HG03066 (cell line): ENCODE data around the gene AFF3.

Source experiments
- ATAC-seq: cut with Tn5 transposase; IDR thresholded peaks from one replicate; pipeline ENCODE4 v1.9.1; 2021; ENCODE audit warnings: low read depth; ENCODE audit not compliant: unreplicated experiment

The AFF3 gene

DNA sequence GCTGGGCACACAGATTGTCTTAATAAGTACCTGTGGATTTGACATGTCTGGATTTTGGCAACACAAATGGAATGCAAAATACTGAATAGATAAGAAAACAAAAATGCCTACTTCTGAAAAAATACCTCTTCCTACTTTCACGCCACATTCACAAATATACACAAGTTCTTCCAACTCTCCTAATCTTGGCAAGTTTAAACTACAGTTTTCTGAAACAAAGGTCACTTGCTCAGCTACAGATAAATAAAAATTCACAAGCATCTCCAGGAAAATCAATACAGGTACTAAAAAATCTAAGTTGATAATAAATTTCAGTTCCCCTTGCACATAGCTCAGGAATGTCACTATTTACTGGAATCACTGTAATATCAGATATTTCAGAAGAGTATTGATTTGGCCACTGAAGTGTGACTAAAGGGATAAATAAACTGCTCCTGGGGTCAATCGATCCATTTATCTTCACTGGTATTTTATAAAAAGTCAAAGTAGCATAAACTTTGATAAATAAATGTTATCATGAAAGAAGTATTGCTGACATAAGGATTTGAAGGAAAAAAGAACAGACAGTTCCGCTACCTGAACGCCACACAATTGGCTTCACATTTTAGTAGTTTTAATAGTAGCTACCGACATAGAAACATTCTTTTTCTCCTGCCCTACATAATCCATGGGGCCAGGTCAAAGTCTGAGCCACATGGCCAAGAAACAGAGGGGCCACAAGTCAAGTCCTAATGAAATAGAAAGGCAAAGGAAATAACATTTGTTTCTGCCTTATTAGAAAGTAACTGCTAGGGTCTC, 243.1 kb downstream of the AFF3 start:
- no peak for ATAC-seq

GRCh38 chr2:99898336-99899048, 243.9 kb downstream of the AFF3 start:
- ATAC-seq = no peak

- no peak for ATAC-seq
Observed at GRCh38 chr2:99891428-99891780, 251.0 kb downstream of the AFF3 start.

GRCh38 chr2:99890568-99891427, 251.6 kb downstream of the AFF3 start:
- no peak for ATAC-seq

DNA sequence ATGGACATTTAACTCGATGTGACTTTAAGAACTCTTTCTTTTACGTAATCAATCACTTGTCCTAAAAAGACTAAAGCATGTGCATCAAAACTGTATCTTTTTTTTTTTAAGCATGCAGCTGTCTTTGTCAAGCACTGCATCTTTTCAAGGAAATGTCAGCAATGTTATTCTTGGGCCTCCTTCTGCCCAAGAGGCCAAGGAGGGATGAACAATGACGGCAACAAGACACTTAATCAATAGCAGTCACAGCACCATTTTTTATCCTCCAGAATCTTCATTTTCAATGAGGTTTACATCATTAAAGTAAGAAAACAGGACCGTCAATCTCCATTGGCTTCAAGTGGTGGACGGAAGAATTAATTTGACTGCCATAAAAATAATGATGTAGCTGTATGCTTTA, 253.8 kb downstream of the AFF3 start:
- ATAC-seq = no peak

DNA sequence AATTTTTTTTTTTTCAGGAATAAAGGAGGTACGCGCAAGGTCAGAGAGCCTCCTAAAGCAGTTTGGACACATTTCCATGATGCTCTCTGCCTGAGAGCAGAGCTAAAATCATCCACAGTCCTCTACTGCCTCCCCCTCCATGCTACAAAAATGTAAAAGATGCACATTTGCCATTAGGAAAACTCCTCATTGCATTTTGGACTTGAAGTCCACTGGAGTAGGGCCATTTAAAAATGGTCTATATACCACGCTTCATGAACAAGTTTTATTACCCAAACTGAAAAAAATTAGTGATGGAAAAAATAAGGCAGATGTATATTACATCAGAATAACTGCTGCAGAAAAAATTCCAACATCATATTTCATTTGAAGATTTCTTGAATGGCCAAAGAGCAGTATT, 256.0 kb downstream of the AFF3 start:
- ATAC-seq = no peak

DNA sequence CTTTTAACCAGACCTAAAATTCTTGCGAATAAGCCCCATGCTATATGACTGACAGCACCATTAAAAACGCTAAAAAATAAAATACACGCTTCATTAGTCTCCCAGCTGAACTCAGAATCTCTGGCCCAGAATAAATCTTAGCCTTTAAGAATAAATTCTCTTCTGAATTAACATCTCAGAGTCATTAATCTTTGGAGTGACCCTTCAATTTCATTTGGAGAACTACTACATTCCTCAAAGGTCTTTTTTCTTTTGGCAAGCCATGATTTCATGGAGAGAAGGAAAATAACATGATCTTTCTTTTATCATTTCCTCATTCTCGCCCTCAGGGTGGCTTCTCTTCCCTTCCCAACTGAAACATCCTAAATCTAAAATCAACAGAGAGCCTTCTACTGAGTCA, 259.0 kb downstream of the AFF3 start:
- no peak for ATAC-seq

- ATAC-seq = no peak
Observed at GRCh38 chr2:99881901-99882591, 260.3 kb downstream of the AFF3 start.

GRCh38 chr2:99880964-99881294, 261.5 kb downstream of the AFF3 start:
- ATAC-seq = no peak

DNA sequence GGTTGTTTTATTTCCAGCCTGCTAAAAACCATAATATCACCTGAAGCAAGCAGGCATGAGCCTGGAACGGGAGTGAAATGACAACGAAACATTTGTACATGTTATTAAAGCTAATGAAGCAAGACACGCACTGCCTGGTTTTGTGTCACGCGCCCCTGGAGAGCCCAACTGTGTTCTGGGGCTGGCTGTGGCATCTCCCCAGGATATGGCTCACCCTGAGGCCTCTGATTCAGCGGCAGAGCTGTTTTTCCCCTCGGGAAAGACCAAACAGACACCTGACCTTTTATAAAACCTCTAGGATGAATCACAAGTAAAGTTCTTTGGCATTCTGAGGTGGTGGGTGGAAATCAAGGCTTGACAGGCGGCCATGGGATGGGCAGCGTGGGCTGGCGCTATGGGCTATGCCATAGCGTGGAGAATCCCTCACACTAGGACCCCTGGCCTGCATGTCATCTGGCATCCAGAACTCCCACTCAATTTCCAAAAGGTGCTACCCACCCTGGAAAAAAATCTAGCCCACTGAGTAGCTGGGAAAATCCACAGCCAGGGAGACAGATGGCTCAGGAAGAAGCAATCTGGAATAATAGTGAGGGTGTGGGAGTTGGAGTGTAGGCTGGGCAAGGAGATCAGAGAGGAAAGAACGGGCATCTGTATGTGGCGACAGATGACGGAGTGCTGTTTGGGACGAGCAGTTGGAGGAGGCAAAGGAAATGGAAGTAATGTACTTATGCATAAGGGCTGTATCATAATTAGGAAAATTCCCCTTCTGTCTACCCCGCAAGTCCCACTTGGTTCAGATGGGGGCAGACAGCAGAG, 262.0 kb downstream of the AFF3 start:
- ATAC-seq = no peak

DNA sequence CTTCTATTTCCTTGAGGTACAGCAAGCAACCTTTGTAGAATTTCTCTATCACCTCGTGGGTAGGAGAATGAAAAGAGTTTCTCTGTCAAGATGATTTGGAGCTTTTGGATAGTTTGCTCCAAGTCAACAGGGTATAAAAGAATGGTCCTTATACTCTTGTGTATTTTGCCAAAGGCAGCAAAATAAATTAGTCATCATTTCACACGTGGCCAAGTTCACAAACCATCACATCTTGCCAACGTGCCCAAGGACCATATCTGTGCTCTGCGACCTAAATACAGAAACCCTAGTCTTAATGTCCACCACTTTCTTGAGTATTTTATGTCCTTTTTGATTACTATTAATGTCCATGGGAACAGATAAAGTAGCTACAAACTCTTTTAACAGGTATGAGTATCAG, 262.9 kb downstream of the AFF3 start:
- no peak for ATAC-seq

DNA sequence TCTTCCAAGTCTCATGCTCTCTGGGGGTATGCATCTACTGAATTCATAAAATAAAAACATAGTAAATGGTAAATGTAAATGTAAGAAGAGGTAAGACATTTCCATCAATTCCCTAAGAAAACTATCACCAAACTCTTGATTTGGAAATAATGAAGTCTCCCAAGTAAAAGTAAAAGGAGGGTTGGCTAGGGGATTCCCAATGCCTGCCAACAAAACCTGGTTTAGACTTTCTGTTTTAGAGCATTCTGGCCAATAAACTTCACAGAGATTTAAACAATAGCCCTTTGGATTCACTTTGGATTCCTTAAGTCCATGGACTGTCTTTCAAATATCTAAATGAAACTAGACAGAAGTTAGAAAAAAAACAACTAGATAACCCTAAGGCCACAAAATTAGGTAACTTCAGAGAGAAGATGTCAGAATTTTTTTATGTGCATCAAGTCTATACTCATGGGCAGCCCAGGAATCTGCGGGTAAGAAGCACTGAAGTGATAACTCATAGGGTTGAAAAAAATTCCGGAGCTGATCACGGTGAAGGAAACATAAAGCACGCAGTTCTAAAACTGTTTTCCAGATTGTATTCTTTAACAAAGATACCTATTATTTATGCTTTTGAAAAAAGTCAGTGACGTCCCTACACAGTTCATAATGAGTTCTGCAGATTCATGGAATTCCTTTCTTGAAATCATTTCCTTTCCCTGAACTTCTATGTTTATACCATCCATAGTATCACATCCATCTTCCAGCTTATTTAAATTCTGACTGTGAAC, 263.6 kb downstream of the AFF3 start:
- ATAC-seq = no peak

- no peak for ATAC-seq
Observed at GRCh38 chr2:99877963-99878362, 264.4 kb downstream of the AFF3 start.

DNA sequence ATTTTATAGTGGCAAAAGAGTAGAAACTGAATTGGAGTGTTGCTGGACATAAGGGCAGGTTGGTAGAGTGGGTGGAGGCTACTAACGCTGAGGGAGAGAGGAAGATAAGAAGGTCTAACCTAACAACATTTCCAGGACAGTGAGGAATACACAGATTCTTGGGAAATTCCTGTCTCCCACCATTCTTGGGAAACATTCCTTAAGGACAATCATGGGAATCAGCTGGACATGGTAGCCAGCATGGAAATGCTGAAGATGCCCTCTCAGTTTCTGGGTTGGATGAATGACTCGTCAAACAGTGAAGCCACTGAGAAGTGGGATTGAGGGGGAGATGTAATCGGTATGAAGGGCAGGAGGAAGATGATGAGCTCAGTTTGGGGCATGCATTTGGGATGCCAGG, 265.4 kb downstream of the AFF3 start:
- ATAC-seq = no peak

- ATAC-seq = no peak
Observed at GRCh38 chr2:99875627-99876201, 266.7 kb downstream of the AFF3 start.

DNA sequence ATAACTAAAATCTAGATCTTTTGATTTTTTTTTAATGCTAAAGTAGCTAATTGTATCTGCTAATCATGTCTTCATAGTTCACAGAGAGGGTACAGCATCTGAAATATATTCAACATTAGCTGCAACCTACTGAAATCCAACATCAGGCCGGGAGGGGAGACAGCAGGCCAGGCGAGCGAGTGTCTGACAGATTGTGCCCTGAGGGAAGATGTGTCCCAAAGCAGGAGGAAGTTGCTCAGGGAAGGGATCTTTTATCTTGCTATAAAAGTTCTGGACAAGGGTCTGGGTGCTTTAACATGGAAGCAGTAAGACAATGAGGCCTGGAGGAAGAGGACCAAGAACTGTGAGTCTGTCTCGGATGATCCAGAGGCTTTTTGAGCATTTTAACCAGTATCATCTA, 274.1 kb downstream of the AFF3 start:
- no peak for ATAC-seq

GRCh38 chr2:99867770-99868169, 274.6 kb downstream of the AFF3 start:
- ATAC-seq = no peak

GRCh38 chr2:99865818-99866676, 276.3 kb downstream of the AFF3 start:
- no peak for ATAC-seq
